ENCODE measurements around the gene GLRA1.

DNA sequence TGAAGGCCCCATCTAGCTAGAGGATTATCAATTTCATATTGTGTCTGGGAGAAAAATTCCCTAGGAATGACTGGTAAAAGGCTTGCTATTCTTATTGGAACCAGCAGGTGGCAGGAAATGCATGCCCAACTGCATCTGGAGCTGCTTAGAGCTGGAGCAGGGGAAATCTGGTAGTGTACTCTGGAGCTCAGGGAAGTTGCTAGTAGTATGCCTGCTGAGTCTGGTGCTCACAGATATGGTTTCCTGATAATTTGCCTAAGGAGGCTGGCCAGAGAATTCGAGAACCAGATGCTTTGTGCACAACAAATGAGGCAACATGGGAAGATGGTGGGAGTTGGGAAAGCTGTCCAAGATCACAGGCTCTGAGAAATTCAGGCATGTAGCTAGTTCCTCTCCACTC, 99.2 kb downstream of the GLRA1 start:
- TF ChIP-seq POLR2AphosphoS5 (IDR thresholded peaks at IDR 0.05; ENCODE audit: borderline replicate concordance, low read depth, low read length) = no peak
- no peak for TF ChIP-seq EZH2 (IDR thresholded peaks at IDR 0.05)
- no peak for TF ChIP-seq FOXP2 (optimal IDR thresholded peaks at IDR 0.05; ENCODE audit: control extremely low read depth, extremely low read length, insufficient read depth)

Data from SK-N-MC (cell line).